Measurements from ENCODE around the gene KCNK16. TPM values are rescaled to one million over a fixed set of nuclear protein-coding genes. Genes with fewer than 3 reads are reported as not detected.
"Not testable (repeated sequence)": the region's sequence is repeated elsewhere in the genome, so short reads cannot be mapped to it uniquely, and the experiment has no call there.

KCNK16 gene
- total RNA-seq, 1 donor from 2014 or later, result not detected

DNA sequence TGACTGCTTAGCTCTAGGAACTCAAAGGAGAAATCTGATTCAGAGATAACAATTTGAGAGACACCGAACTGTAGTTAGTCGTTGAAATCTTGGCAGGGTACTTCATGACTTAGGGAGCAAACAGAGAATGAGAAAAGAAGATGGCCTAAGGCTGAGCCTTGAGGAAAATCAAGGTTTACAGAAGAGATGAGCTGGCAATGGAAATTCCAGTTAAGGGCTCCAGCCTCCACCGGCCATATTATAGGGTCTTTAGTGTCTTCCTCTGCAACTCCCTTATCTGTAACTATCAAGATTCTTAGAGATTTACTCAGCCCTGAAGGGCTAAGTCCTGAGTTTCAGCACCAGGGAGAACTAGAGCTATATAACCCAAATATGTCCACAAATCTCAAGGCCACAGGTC lies 34.9 kb downstream of the KCNK16 start:
- TF ChIP-seq, protein P1, sequence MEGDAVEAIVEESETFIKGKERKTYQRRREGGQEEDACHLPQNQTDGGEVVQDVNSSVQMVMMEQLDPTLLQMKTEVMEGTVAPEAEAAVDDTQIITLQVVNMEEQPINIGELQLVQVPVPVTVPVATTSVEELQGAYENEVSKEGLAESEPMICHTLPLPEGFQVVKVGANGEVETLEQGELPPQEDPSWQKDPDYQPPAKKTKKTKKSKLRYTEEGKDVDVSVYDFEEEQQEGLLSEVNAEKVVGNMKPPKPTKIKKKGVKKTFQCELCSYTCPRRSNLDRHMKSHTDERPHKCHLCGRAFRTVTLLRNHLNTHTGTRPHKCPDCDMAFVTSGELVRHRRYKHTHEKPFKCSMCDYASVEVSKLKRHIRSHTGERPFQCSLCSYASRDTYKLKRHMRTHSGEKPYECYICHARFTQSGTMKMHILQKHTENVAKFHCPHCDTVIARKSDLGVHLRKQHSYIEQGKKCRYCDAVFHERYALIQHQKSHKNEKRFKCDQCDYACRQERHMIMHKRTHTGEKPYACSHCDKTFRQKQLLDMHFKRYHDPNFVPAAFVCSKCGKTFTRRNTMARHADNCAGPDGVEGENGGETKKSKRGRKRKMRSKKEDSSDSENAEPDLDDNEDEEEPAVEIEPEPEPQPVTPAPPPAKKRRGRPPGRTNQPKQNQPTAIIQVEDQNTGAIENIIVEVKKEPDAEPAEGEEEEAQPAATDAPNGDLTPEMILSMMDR (IDR thresholded peaks at IDR 0.05; ENCODE audit: insufficient read depth, low read length, poor library complexity, severe bottlenecking), result no peak
- Histone ChIP-seq H3K36me3 (ENCODE audit: control insufficient read depth, insufficient read depth, low read length) (no peaks in the 10 kb centered on the region), H3K27me3 (ENCODE audit: control insufficient read depth, insufficient read depth, low read length) (no peaks in the 10 kb centered on the region), H3K4me3 (ENCODE audit: low read depth, low read length) (no peak overlapping the region)
- DNase-seq (ENCODE audit: low read depth), result no peak

GRCh38 chr6:39286596-39286995 lies 35.9 kb downstream of the KCNK16 start:
- not testable (repeated sequence) for H3K4me3 ChIP-seq (ENCODE audit: low read depth, low read length); H3K27me3 ChIP-seq (ENCODE audit: control insufficient read depth, insufficient read depth, low read length); H3K36me3 ChIP-seq (ENCODE audit: control insufficient read depth, insufficient read depth, low read length); DNase-seq (ENCODE audit: low read depth)

DNA sequence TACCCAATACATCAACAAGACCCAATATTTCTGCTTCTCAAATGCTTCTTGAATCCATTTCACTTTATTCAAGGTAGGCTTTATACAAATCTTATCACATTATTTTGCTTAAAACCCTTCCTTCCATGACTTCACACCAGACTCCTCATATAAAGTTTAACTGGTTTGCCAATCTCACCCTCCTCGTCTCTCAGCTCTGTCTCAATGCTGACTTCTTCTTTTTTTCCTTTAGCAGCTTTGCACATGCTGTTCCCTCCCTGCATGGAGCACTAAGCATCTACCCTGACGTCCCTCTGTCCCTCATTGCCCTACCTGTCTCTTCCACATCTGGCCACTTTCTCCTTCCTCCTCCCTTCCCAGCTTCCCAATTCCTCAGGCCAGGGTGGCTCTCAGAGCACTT lies 39.7 kb downstream of the KCNK16 start:
- H3K36me3 ChIP-seq (ENCODE audit: control insufficient read depth, insufficient read depth, low read length), result no peaks in the 10 kb centered on the region
- TF ChIP-seq, protein P1 (IDR thresholded peaks at IDR 0.05; ENCODE audit: insufficient read depth, low read length, poor library complexity, severe bottlenecking), result no peak
- no peak for DNase-seq (ENCODE audit: low read depth)
- no peak overlapping the region for H3K4me3 ChIP-seq (ENCODE audit: low read depth, low read length)
- no peaks in the 10 kb centered on the region for H3K27me3 ChIP-seq (ENCODE audit: control insufficient read depth, insufficient read depth, low read length)

DNA sequence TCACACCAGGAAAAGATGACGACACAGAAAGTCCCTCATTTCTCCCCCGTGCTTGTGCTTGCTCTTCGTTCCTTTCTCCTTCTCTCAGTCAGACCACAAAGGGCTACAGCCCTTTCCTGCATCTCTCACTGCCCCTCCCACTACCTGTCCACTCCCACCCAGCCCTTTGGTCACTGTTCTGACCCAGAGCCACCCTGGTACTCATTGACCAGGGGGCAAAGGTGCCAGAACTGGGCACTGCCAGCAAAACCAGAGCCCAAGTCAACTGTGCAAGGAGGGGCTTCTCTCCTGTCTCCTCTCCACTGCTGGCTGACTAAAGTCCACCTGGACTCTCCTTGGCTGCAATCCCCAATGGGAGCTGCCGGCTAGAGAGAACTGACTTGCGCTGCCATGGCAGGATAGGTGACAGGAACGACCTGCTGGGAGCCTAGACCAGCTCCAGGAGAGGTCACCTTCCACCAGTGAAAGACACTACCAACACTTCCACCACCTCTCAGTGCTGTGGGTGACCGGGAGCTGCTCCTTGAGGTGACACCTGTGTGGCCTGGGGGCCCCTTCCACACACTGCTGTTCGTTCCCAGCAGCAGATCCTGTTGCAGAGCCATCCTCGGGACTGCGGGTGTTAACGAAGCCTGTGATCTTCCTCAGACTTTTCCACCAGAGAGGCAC lies 41.1 kb downstream of the KCNK16 start:
- DNase-seq (ENCODE audit: low read depth), result no peak
- Histone ChIP-seq H3K27me3 (ENCODE audit: control insufficient read depth, insufficient read depth, low read length) (no peaks in the 10 kb centered on the region), H3K36me3 (ENCODE audit: control insufficient read depth, insufficient read depth, low read length) (no peaks in the 10 kb centered on the region), H3K4me3 (ENCODE audit: low read depth, low read length) (no peak overlapping the region)
- TF ChIP-seq, protein P1 (IDR thresholded peaks at IDR 0.05; ENCODE audit: insufficient read depth, low read length, poor library complexity, severe bottlenecking), result no peak

DNA sequence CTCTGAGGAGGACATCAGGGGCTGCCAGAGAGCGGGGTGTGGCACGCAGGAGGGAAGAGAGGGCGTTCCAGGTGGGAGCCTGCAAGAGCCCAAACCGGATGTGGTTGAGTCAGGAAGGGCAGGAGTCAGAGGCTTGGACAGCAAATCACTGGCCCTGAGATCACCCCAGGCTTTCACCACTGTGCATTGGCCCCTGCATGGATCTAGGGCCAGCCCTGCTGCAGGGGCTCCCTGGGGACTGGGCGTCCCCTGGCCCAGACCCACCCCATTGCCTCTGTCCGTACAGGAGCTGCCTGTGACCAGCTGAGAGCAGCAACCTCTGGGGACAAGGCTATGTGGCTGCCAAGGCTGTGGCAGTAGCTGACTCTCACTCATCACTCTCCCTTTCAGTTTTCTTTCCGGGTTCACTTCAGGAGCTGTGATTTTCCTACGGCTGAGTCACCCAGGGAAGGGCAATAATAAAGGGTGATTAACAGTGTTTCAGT lies 42.2 kb downstream of the KCNK16 start:
- H3K27me3 ChIP-seq (ENCODE audit: control insufficient read depth, insufficient read depth, low read length), result no peaks in the 10 kb centered on the region
- TF ChIP-seq, protein P1 (IDR thresholded peaks at IDR 0.05; ENCODE audit: insufficient read depth, low read length, poor library complexity, severe bottlenecking), result no peak
- H3K36me3 ChIP-seq (ENCODE audit: control insufficient read depth, insufficient read depth, low read length), result no peaks in the 10 kb centered on the region
- DNase-seq (ENCODE audit: low read depth), result peak; percentile 58
- no peak overlapping the region for H3K4me3 ChIP-seq (ENCODE audit: low read depth, low read length)

- Histone ChIP-seq H3K27me3 (ENCODE audit: control insufficient read depth, insufficient read depth, low read length) (no peaks in the 10 kb centered on the region), H3K4me3 (ENCODE audit: low read depth, low read length) (no peak overlapping the region), H3K36me3 (ENCODE audit: control insufficient read depth, insufficient read depth, low read length) (no peaks in the 10 kb centered on the region)
- no peak for DNase-seq (ENCODE audit: low read depth)
- TF ChIP-seq, protein P1 (IDR thresholded peaks at IDR 0.05; ENCODE audit: insufficient read depth, low read length, poor library complexity, severe bottlenecking), result no peak
Observed at GRCh38 chr6:39279539-39279938, 43.0 kb downstream of the KCNK16 start.
